Upper lobe of left lung (tissue), 4 donors: Measurements from ENCODE around the gene PLD5.

Experiments used
- EP300 ChIP-seq, 4 donors: sonication (generic); formaldehyde crosslinking; IDR thresholded peaks; one replicate each; pipeline ENCODE4 v1.5.1; 2017; ENCODE audit warnings: antibody characterized with exemption in 4 of 4, control low read depth in 2 of 4
- POLR2A ChIP-seq, 4 donors: fragments of 450-650 bp; IDR thresholded peaks; one replicate each; pipeline ENCODE4 v1.5.1; 2016 to 2017; ENCODE audit warnings: antibody characterized with exemption in 4 of 4, mild to moderate bottlenecking in 2 of 4
- TF ChIP-seq, protein P1 (sequence below), 6 experiments: fragments of 450-650 bp in 4 of 6; fragments of 200-600 bp in 2 of 6; sonication (generic) in 2 of 6; IDR thresholded peaks; one replicate each; pipeline ENCODE4 v1.5.1; 2016 to 2019; ENCODE audit warnings: antibody characterized with exemption in 6 of 6

DNA sequence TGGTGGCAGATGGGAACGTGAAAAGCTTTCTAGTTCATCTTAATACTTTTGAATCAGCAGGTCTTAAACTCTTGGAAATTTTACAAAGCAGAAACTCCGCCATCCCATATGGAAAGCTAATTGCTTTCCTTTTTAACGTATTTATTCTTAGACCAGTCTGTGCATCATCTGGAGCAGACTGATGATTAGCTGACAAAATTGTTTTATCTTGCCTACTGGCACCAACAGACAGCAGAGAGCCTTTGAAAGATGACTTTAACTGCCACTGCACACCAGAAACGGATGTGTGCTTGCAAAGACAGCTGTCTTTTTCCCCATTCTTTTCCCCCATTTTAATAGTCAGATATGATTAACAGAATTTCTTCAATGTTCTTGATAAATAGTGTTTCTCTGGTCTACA is 97.0 kb downstream of the PLD5 start:
- TF ChIP-seq POLR2A (IDR thresholded peaks at IDR 0.05) (no peak), EP300 (IDR thresholded peaks at IDR 0.05) (no peak)
- TF ChIP-seq, protein P1, sequence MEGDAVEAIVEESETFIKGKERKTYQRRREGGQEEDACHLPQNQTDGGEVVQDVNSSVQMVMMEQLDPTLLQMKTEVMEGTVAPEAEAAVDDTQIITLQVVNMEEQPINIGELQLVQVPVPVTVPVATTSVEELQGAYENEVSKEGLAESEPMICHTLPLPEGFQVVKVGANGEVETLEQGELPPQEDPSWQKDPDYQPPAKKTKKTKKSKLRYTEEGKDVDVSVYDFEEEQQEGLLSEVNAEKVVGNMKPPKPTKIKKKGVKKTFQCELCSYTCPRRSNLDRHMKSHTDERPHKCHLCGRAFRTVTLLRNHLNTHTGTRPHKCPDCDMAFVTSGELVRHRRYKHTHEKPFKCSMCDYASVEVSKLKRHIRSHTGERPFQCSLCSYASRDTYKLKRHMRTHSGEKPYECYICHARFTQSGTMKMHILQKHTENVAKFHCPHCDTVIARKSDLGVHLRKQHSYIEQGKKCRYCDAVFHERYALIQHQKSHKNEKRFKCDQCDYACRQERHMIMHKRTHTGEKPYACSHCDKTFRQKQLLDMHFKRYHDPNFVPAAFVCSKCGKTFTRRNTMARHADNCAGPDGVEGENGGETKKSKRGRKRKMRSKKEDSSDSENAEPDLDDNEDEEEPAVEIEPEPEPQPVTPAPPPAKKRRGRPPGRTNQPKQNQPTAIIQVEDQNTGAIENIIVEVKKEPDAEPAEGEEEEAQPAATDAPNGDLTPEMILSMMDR (IDR thresholded peaks at IDR 0.05): no peak
